Ascending aorta (tissue), 2 donors: Measurements from ENCODE around the gene SPATA46. TPM values are rescaled to one million over a fixed set of nuclear protein-coding genes. Genes with fewer than 3 reads are reported as not detected.
"Not testable (repeated sequence)": the region's sequence is repeated elsewhere in the genome, so short reads cannot be mapped to it uniquely, and the experiment has no call there.

Experiments
- DNase-seq, 2 donors: peaks; one replicate each; pipeline ENCODE4 v3.0.0-alpha.2; 2019; ENCODE audit warnings: low spot score in 2 of 2
- H3K27ac ChIP-seq, 2 donors: fragments of 200-600 bp; sonication (generic); one replicate each; pipeline ENCODE4 v1.5.1; 2016 to 2017; ENCODE audit warnings: mild to moderate bottlenecking in 1 of 2
- H3K27me3 ChIP-seq: fragments of 200-600 bp; sonication (generic); one replicate; pipeline ENCODE4 v1.5.1; 2017
- H3K36me3 ChIP-seq, 2 donors: fragments of 200-600 bp; sonication (generic); one replicate each; pipeline ENCODE4 v1.5.1; 2016
- H3K4me1 ChIP-seq, 2 donors: fragments of 200-600 bp; sonication (generic); one replicate each; pipeline ENCODE4 v1.5.1; 2016 to 2017; ENCODE audit warnings: mild to moderate bottlenecking in 1 of 2
- H3K4me3 ChIP-seq, 2 donors: fragments of 200-600 bp; sonication (generic); one replicate each; pipeline ENCODE4 v1.5.1; 2016 to 2017; ENCODE audit warnings: mild to moderate bottlenecking in 1 of 2
- H3K9me3 ChIP-seq, 2 donors: fragments of 200-600 bp; sonication (generic); one replicate each; pipeline ENCODE4 v1.5.1; 2016
- CTCF ChIP-seq, 3 experiments: fragments of 200-600 bp in 2 of 3; fragments of 450-650 bp in 1 of 3; sonication (generic) in 2 of 3; IDR thresholded peaks; one replicate each; pipeline ENCODE4 v1.5.1; 2016 to 2019; ENCODE audit warnings: antibody characterized with exemption in 3 of 3, mild to moderate bottlenecking in 1 of 3, moderate library complexity in 1 of 3
- intact Hi-C: fragments of 100-400 bp; cut with DNase I; formaldehyde crosslinking; loops from one replicate; pipeline ENCODE4 v1.15.1; 2023
- total RNA-seq: library from RNA; depleted of rRNA; stranded (reverse); fragments of >200 nt; gene quantifications from one replicate; pipeline ENCODE4 v1.1.0, GENCODE V29; 2016

The SPATA46 gene
- not detected for total RNA-seq

GRCh38 chr1:162376691-162377090 is at the start of gene SPATA46:
TSS of gene SPATA46 (minus strand) at chr1:162376854. CDS start at chr1:162376790, 64 bp downstream.
- TF ChIP-seq CTCF (IDR thresholded peaks at IDR 0.05): no peak
- intact Hi-C loops: no loop called here
- no peaks in the 10 kb centered on the region for H3K4me1 ChIP-seq
- H3K27ac ChIP-seq: no peak within 1 kb of the TSS
- no peak within 1 kb of the TSS for H3K4me3 ChIP-seq
- no peaks in the 10 kb centered on the region for H3K27me3 ChIP-seq
- H3K36me3 ChIP-seq: no peaks in the 10 kb centered on the region
- no peaks in the 10 kb centered on the region for H3K9me3 ChIP-seq
- no peak for DNase-seq

GRCh38 chr1:162422662-162423375 is 46.2 kb upstream of the SPATA46 start:
- TF ChIP-seq CTCF (IDR thresholded peaks at IDR 0.05): no peak
- DNase-seq: no peak
- intact Hi-C loops: no loop called here
- Histone ChIP-seq H3K9me3 (no peaks in the 10 kb centered on the region), H3K27ac (no peak overlapping the region), H3K36me3 (no peaks in the 10 kb centered on the region), H3K27me3 (no peaks in the 10 kb centered on the region), H3K4me1 (no peaks in the 10 kb centered on the region), H3K4me3 (no peak overlapping the region)

- Histone ChIP-seq H3K4me1 (no peaks in the 10 kb centered on the region), H3K9me3 (no peaks in the 10 kb centered on the region), H3K36me3 (no peaks in the 10 kb centered on the region), H3K27me3 (no peaks in the 10 kb centered on the region), H3K4me3 (no peak overlapping the region), H3K27ac (no peak overlapping the region)
- TF ChIP-seq CTCF (IDR thresholded peaks at IDR 0.05): no peak
- no peak for DNase-seq
- intact Hi-C loops: no loop called here
Observed at GRCh38 chr1:162421258-162422164, 44.9 kb upstream of the SPATA46 start.

GRCh38 chr1:162420120-162420519 is 43.5 kb upstream of the SPATA46 start:
- Histone ChIP-seq H3K27me3 (no peaks in the 10 kb centered on the region), H3K27ac (no peak overlapping the region), H3K4me3 (no peak overlapping the region), H3K9me3 (no peaks in the 10 kb centered on the region), H3K4me1 (no peaks in the 10 kb centered on the region), H3K36me3 (no peaks in the 10 kb centered on the region)
- intact Hi-C loops: no loop called here
- no peak for TF ChIP-seq CTCF (IDR thresholded peaks at IDR 0.05)
- no peak for DNase-seq

- H3K36me3 ChIP-seq, H3K27me3 ChIP-seq, DNase-seq, H3K4me3 ChIP-seq, H3K9me3 ChIP-seq, intact Hi-C loops, H3K27ac ChIP-seq, H3K4me1 ChIP-seq: not testable (repeated sequence)
Observed at GRCh38 chr1:162419450-162419931, 42.8 kb upstream of the SPATA46 start.

- intact Hi-C loops, H3K36me3 ChIP-seq, DNase-seq, H3K9me3 ChIP-seq, H3K4me3 ChIP-seq, H3K27ac ChIP-seq, H3K4me1 ChIP-seq, H3K27me3 ChIP-seq: not testable (repeated sequence)
Observed at GRCh38 chr1:162418584-162418983, 41.9 kb upstream of the SPATA46 start.
